GM23338 (cell line): ENCODE measurements around the gene ADGRG2. TPM values are rescaled to one million over a fixed set of nuclear protein-coding genes. Genes with fewer than 3 reads are reported as not detected.

ENCODE experiments used
- ATAC-seq: fragments of 200-7000 bp; cut with Tn5 transposase; 3 replicates; pipeline ENCODE4 v1.9.1; 2020
- DNase-seq: peaks from one replicate; pipeline ENCODE4 v3.0.0-alpha.2; 2015; ENCODE audit warnings: low spot score
- H2AFZ ChIP-seq: fragments of 200-600 bp; sonication (generic); 2 replicates; pipeline ENCODE4 v1.8.0; 2016; ENCODE audit warnings: antibody characterized with exemption, mild to moderate bottlenecking, moderate library complexity
- H3F3A ChIP-seq: fragments of 200-600 bp; sonication (generic); replicated peaks from 2 replicates; pipeline ENCODE4 v1.8.0; 2017; ENCODE audit warnings: antibody characterized with exemption, mixed run types, low read depth
- H3K27ac ChIP-seq: fragments of 200-600 bp; sonication (generic); 2 replicates; pipeline ENCODE4 v1.6.1; 2016; ENCODE audit warnings: low read depth
- H3K27me3 ChIP-seq: fragments of 200-600 bp; sonication (generic); 2 replicates; pipeline ENCODE4 v1.8.0; 2016; ENCODE audit warnings: mild to moderate bottlenecking, mixed run types, moderate library complexity; ENCODE audit not compliant: insufficient read depth
- H3K36me3 ChIP-seq: fragments of 200-600 bp; sonication (generic); 2 replicates; pipeline ENCODE4 v1.8.0; 2016; ENCODE audit warnings: mild to moderate bottlenecking; ENCODE audit not compliant: insufficient read depth
- H3K4me1 ChIP-seq: fragments of 200-600 bp; sonication (generic); 2 replicates; pipeline ENCODE4 v1.8.0; 2016; ENCODE audit warnings: mild to moderate bottlenecking, moderate library complexity; ENCODE audit not compliant: insufficient read depth
- H3K4me2 ChIP-seq: fragments of 200-600 bp; sonication (generic); 2 replicates; pipeline ENCODE4 v1.7.1; 2017; ENCODE audit warnings: mixed run types
- H3K4me3 ChIP-seq: fragments of 200-600 bp; sonication (generic); 2 replicates; pipeline ENCODE4 v1.6.1; 2016; ENCODE audit warnings: mixed run types
- H3K79me2 ChIP-seq: fragments of 200-600 bp; sonication (generic); replicated peaks from 2 replicates; pipeline ENCODE4 v1.8.0; 2017; ENCODE audit warnings: mild to moderate bottlenecking; ENCODE audit not compliant: insufficient read depth
- H3K9me2 ChIP-seq: fragments of 200-600 bp; sonication (generic); 2 replicates; pipeline ENCODE4 v1.8.0; 2017; ENCODE audit not compliant: insufficient read depth
- H4K20me1 ChIP-seq: fragments of 200-600 bp; sonication (generic); replicated peaks from 2 replicates; pipeline ENCODE4 v1.8.0; 2017; ENCODE audit warnings: mild to moderate bottlenecking; ENCODE audit not compliant: insufficient read depth
- H3K27ac Mint-ChIP-seq: 2 replicates; pipeline ENCODE4 v1.8.0; 2020; ENCODE audit warnings: inconsistent platforms, mild to moderate bottlenecking, moderate library complexity, mixed read lengths
- H3K27me3 Mint-ChIP-seq: 3 replicates; pipeline ENCODE4 v1.8.0; 2022; ENCODE audit warnings: low read depth, mild to moderate bottlenecking, moderate library complexity, mixed read lengths, inconsistent platforms; ENCODE audit not compliant: insufficient read depth, poor library complexity
- H3K36me3 Mint-ChIP-seq: 3 replicates; pipeline ENCODE4 v1.8.0; 2021; ENCODE audit warnings: low read depth, mild to moderate bottlenecking, inconsistent platforms, moderate library complexity, mixed read lengths
- H3K4me1 Mint-ChIP-seq: 3 replicates; pipeline ENCODE4 v1.8.0; 2020; ENCODE audit warnings: mild to moderate bottlenecking, inconsistent platforms, mixed read lengths
- H3K4me3 Mint-ChIP-seq: 3 replicates; pipeline ENCODE4 v1.8.0; 2021; ENCODE audit warnings: moderate library complexity, mild to moderate bottlenecking, inconsistent platforms, mixed read lengths
- H3K9me3 Mint-ChIP-seq: 3 replicates; pipeline ENCODE4 v1.8.0; 2020; ENCODE audit warnings: moderate library complexity, mild to moderate bottlenecking, inconsistent platforms, mixed read lengths
- CREB1 ChIP-seq: fragments of 250-450 bp; sonication (Bioruptor Pico); IDR thresholded peaks from 2 replicates; pipeline ENCODE4 v1.5.0; 2020; ENCODE audit warnings: low read depth, mild to moderate bottlenecking, moderate library complexity
- ETS1 ChIP-seq: IDR thresholded peaks from 2 replicates; pipeline ENCODE4 v1.6.1; 2016; ENCODE audit warnings: antibody characterized with exemption
- POLR2AphosphoS5 ChIP-seq: IDR thresholded peaks from 2 replicates; pipeline ENCODE4 v1.6.1; 2016; ENCODE audit warnings: antibody characterized with exemption, low read depth
- ZNF114 ChIP-seq: fragments of 250-450 bp; sonication (Bioruptor Pico); IDR thresholded peaks from 2 replicates; pipeline ENCODE4 v1.5.0; 2020; ENCODE audit warnings: mild to moderate bottlenecking, moderate library complexity
- ZNF462 ChIP-seq: fragments of 250-450 bp; sonication (Bioruptor Pico); IDR thresholded peaks from 2 replicates; pipeline ENCODE4 v1.5.0; 2020; ENCODE audit warnings: mild to moderate bottlenecking, moderate library complexity
- polyA plus RNA-seq: library from polyadenylated mRNA; unstranded; fragments of >200 nt; fragmentation: Nextera tagmentation; extraction: Ambion mirVana; gene quantifications from 2 replicates; pipeline ENCODE4 v1.2.1, GENCODE V29; 2016
- total RNA-seq: library from RNA; depleted of rRNA; stranded (reverse); fragments of >200 nt; shearing (Covaris generic); gene quantifications from 2 replicates; pipeline ENCODE4 v1.2.3, GENCODE V29; 2014

The ADGRG2 gene
- total and polyA plus RNA-seq, 2 experiments from 2014 or later, result 4.0 to 10.8 TPM

DNA sequence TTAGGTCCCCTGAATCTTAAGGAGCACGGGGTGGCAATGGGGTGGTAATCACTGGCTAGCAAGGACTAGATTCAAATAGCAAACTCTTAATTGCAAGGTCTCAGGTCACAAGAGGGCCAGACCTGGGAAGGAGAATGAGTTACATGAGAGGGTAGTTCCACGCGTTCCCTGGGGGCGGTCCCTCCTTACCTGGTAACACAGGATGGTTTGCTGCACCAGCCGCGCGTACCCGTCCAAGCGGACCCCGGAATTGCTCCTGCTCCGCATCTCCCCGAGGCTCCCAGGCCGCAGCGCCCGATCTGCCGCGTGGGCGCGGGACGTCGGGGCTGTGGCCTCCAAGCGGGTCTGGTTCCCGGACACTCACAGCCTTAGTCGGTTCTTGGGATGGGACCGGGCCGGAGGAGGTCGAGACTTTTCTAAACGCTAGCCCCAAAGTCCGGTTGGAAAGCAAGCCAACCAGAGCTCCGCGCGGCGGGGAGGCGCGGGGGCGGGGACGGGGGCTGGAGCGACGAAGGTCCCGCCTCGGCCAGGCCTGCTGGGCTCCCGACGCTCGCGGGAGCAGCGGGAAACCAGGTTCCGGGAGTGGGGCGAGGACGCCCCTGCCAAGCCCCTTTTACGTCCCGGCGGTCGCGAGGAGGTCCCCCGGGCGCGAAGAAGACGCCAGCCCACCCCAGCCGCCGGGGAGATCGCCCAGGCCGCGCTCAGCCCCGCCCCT is 138.4 kb downstream of the ADGRG2 start, which contains the start of gene PHKA2 (continued):
- TF ChIP-seq ZNF462 (CRISPR knock-in tag) (no peak), ZNF114 (CRISPR knock-in tag) (no peak), CREB1 (no peak)

GRCh38 chrX:18981124-18981807 is 141.0 kb downstream of the ADGRG2 start:
- Histone ChIP-seq H3K79me2 (peaks cover 35% of the 10 kb centered on the region), H2AFZ (no peak overlapping the region), H3F3A (no peaks in the 10 kb centered on the region), H3K36me3 (no peaks in the 10 kb centered on the region), H3K4me1 (no peaks in the 10 kb centered on the region), H3K4me2 (no peak overlapping the region), H3K27ac (no peak overlapping the region), H3K9me2 (no peaks in the 10 kb centered on the region), H3K27me3 (no peaks in the 10 kb centered on the region), H3K4me3 (no peak overlapping the region), H4K20me1 (peaks cover 5% of the 10 kb centered on the region; the same call in 1 of the 2 replicates)
- no peak for TF ChIP-seq ETS1
- TF ChIP-seq POLR2AphosphoS5, result no peak
- TF ChIP-seq CREB1, result no peak
- TF ChIP-seq ZNF462 (CRISPR knock-in tag), result no peak
- H3K4me1 Mint-ChIP-seq, result peaks cover 8% of the 10 kb centered on the region
- H3K27ac Mint-ChIP-seq, result no peak overlapping the region
- no peak for ATAC-seq
- no peaks in the 10 kb centered on the region for H3K27me3 Mint-ChIP-seq
- DNase-seq, result no peak
- H3K4me3 Mint-ChIP-seq, result no peak overlapping the region
- no peaks in the 10 kb centered on the region; the same call in 2 of the 3 replicates for H3K36me3 Mint-ChIP-seq
- no peaks in the 10 kb centered on the region for H3K9me3 Mint-ChIP-seq
